ENCODE results near the gene FBXW8.

GRCh38 chr12:116939734-116940133 is 29.0 kb downstream of the FBXW8 start:
- TF ChIP-seq JUND (IDR thresholded peaks at IDR 0.05) (no peak), EGR1 (IDR thresholded peaks at IDR 0.05; ENCODE audit: low read depth in 2 of 2) (no peak), CTCF (IDR thresholded peaks at IDR 0.05; ENCODE audit: low read depth, low read length, missing input control) (no peak), REST (IDR thresholded peaks at IDR 0.05) (no peak), MAX (IDR thresholded peaks at IDR 0.05) (no peak), TAF1 (conservative IDR thresholded peaks at IDR 0.05) (no peak), ZBTB33 (IDR thresholded peaks at IDR 0.05) (no peak), YY1 (IDR thresholded peaks at IDR 0.05) (no peak)

Data from liver (tissue), 3 donors.